H1 (cell line): ENCODE data around the gene PPIF.

Experiments used
- CBX5 ChIP-seq: fragments of 300-800, 300-1000 bp; sonication (generic); IDR thresholded peaks from 2 replicates; pipeline ENCODE4 v1.7.1; 2016; ENCODE audit warnings: antibody characterized with exemption, low read length, low read depth
- GABPA ChIP-seq: IDR thresholded peaks from 2 replicates; pipeline ENCODE4 v1.6.1; 2011; ENCODE audit warnings: mild to moderate bottlenecking, low read length, moderate library complexity, borderline replicate concordance; ENCODE audit not compliant: insufficient read depth
- POLR2A ChIP-seq, 2 experiments: IDR thresholded peaks; 1 replicate in 1 of 2; 2 replicates in 1 of 2; pipeline ENCODE4 v1.6.1; 2011; ENCODE audit warnings: low read depth in 2 of 2, low read length in 2 of 2, mild to moderate bottlenecking in 2 of 2; ENCODE audit errors: control extremely low read depth in 1 of 2
- SP1 ChIP-seq: IDR thresholded peaks from 2 replicates; pipeline ENCODE4 v1.6.1; 2011; ENCODE audit warnings: low read depth, low read length
- TEAD4 ChIP-seq: IDR thresholded peaks from 2 replicates; pipeline ENCODE4 v1.6.1; 2012; ENCODE audit warnings: low read depth, low read length, inconsistent platforms, mixed read lengths
- TF ChIP-seq, protein P1 (sequence below), 3 experiments: IDR thresholded peaks; 1 replicate in 2 of 3; 2 replicates in 1 of 3; pipeline versions ENCODE4 v1.5.1 to v1.6.1; 2011; ENCODE audit warnings: low read length in 3 of 3, mild to moderate bottlenecking in 3 of 3, inconsistent platforms in 2 of 3, low read depth in 1 of 3, moderate library complexity in 1 of 3; ENCODE audit not compliant: insufficient read depth in 1 of 3; ENCODE audit errors: control extremely low read depth in 1 of 3

DNA sequence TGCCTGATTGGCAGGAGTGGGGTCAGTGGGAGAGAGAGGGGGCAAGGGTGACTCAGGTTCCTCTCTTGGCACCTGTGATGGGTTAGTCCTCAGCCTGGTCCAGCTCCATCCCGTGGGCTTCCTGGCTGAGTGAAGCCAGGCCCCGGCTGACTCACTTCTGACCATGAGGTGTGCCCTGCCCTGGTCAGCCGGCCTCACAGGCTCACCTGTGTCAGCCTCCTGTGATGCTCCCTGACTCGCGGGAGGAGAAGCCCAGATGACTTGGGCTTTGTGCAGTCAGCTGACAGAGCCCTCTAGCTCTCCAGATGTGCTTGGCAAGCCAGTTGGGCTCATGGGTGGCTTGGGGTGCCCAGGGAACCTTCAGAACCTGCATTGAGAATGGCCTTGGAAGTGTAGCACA, 16.0 kb upstream of the PPIF start:
- TF ChIP-seq, protein P1, sequence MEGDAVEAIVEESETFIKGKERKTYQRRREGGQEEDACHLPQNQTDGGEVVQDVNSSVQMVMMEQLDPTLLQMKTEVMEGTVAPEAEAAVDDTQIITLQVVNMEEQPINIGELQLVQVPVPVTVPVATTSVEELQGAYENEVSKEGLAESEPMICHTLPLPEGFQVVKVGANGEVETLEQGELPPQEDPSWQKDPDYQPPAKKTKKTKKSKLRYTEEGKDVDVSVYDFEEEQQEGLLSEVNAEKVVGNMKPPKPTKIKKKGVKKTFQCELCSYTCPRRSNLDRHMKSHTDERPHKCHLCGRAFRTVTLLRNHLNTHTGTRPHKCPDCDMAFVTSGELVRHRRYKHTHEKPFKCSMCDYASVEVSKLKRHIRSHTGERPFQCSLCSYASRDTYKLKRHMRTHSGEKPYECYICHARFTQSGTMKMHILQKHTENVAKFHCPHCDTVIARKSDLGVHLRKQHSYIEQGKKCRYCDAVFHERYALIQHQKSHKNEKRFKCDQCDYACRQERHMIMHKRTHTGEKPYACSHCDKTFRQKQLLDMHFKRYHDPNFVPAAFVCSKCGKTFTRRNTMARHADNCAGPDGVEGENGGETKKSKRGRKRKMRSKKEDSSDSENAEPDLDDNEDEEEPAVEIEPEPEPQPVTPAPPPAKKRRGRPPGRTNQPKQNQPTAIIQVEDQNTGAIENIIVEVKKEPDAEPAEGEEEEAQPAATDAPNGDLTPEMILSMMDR (IDR thresholded peaks at IDR 0.05; ENCODE audit: control extremely low read depth in 1 of 3, insufficient read depth in 1 of 3, low read depth in 1 of 3, low read length in 3 of 3): no peak
- TF ChIP-seq TEAD4 (no peak), CBX5 (no peak), SP1 (no peak), POLR2A (IDR thresholded peaks at IDR 0.05; ENCODE audit: control extremely low read depth in 1 of 2, low read depth in 2 of 2, low read length in 2 of 2) (no peak), GABPA (no peak)
